GM19035 (cell line): ENCODE results near the gene HOGA1.
"Not testable (repeated sequence)": the region's sequence is repeated elsewhere in the genome, so short reads cannot be mapped to it uniquely, and the experiment has no call there.

Experiments
- ATAC-seq: cut with Tn5 transposase; IDR thresholded peaks from one replicate; pipeline ENCODE4 v1.9.1; 2021; ENCODE audit not compliant: unreplicated experiment

HOGA1 gene

DNA sequence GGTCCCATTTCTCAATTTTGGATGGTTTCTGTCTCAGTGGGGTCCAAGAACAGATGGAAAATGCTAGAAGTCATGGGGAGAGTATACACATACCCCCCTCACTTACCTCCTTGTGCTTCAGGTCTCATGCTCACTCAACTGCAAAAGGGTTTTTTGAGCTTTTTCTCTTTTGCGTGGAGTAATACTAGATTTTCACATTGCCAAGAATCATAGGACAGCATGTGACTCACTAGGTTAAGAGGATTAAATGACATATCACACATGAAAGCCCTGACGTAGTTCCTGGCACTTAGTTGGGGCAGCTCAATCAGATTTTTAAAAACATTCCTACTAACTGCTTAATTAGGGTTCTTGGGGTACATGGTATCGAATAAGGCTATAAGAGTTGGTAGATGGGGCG is 60.7 kb downstream of the HOGA1 start:
- ATAC-seq, result no peak

DNA sequence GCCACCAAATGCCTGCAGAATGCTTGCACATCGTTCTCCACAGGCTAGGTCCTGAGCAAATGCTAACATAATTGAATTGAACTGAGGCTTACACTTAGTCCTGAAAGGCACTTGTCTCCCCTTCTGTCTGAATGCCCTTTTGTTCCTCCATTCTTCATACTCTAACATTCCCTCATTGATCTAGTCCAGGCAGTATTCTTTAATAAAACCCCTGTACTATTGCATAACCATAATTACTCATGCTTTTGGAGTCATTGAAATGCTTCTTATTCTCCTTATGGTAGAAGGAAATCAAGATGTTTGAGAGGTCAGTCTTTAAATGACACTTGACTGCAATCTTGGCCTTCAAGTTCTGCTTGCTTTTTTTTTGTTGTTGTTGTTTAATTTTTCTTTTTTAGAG is 63.4 kb downstream of the HOGA1 start:
- no peak for ATAC-seq

GRCh38 chr10:97648562-97649404 is 64.6 kb downstream of the HOGA1 start:
- peak; percentile 93 for ATAC-seq

GRCh38 chr10:97649405-97649750 is 65.2 kb downstream of the HOGA1 start:
- ATAC-seq, result not testable (repeated sequence)

- ATAC-seq, result no peak
Measured at GRCh38 chr10:97650726-97651125, 66.5 kb downstream of the HOGA1 start.

GRCh38 chr10:97651773-97652172 is 67.6 kb downstream of the HOGA1 start:
- ATAC-seq, result no peak

DNA sequence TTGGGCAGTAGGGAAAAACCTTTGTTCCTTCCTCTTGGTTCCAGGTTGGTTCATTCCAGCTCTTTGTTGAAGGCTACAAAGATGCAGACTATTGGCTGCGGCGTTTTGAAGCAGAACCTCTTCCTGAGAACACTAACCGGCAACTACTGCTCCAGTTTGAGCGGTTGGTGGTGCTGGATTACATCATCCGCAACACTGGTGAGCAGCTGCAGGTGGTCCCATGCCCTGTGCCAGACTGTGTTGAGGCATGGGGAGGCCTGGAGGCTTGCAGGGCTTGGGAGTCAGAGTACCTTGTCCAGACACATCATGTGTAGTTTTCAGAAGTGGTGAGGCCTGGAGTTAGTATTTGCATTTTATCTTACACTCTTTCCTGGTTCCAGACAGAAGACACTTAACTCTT is 72.6 kb downstream of the HOGA1 start:
- no peak for ATAC-seq

- no peak for ATAC-seq
Measured at GRCh38 chr10:97659589-97659988, 75.4 kb downstream of the HOGA1 start.
